K562 (cell line): Measurements from ENCODE around the gene FRMPD1. TPM values are rescaled to one million over a fixed set of nuclear protein-coding genes. Genes with fewer than 3 reads are reported as not detected.

Experiments used
- ATAC-seq: fragments of 200-7000 bp; cut with Tn5 transposase; 3 replicates; pipeline ENCODE4 v1.9.1; 2020; ENCODE audit warnings: moderate library complexity
- BruUV-seq: library from RNA; stranded (reverse); fragments of 400-500 nt; replicated peaks from 2 replicates; lab custom pipeline; 2021; lab: Mats Ljungman, UMichigan
- CTCF ChIA-PET: fragments of 300-600 bp; formaldehyde crosslinking; extraction: SDS; loops from one replicate; lab custom pipeline; 2021; ENCODE audit warnings: low intra/inter-chr PET ratio; lab: Yijun Ruan, JAX
- POLR2A ChIA-PET: fragments of 300-600, 350-650 bp; sonication (Branson Sonifier 250); formaldehyde crosslinking; extraction: SDS; loops from one replicate; lab custom pipeline; 2021; ENCODE audit warnings: antibody characterized with exemption, inconsistent platforms; lab: Yijun Ruan, JAX
- DNase-seq, 4 experiments: peaks; one replicate each; pipeline versions ENCODE4 v3.0.0 to v3.0.0-alpha.2; 2011 to 2018; ENCODE audit warnings: low spot score in 3 of 4, mixed read lengths in 3 of 4; ENCODE audit errors: extremely low read depth in 1 of 4
- FAIRE-seq: peaks from 2 replicates; lab custom pipeline; 2011; peaks lifted over from hg19 to GRCh38; lab: Jason Lieb, UNC
- H2AFZ ChIP-seq: 2 replicates; pipeline ENCODE4 v1.6.0; 2011; ENCODE audit warnings: low read depth, low read length, control low read depth, inconsistent platforms
- H3K27ac ChIP-seq: fragments of 200-600 bp; 3 replicates; pipeline ENCODE4 v1.8.0; 2011; ENCODE audit warnings: low read depth, mild to moderate bottlenecking, control low read depth, inconsistent platforms, low read length, moderate library complexity, mixed read lengths; ENCODE audit errors: extremely low read depth
- H3K27me3 ChIP-seq, 2 experiments: fragments of 300-600 bp in 1 of 2; 2 replicates in 1 of 2; 3 replicates in 1 of 2; pipeline versions ENCODE4 v1.6.0 to v1.8.0; 2011; ENCODE audit warnings: inconsistent platforms in 2 of 2, low read length in 2 of 2, mild to moderate bottlenecking in 1 of 2, mixed read lengths in 1 of 2, moderate library complexity in 1 of 2; ENCODE audit not compliant: control insufficient read depth in 2 of 2, insufficient read depth in 2 of 2
- H3K36me3 ChIP-seq: fragments of 300-600 bp; 3 replicates; pipeline ENCODE4 v1.8.0; 2011; ENCODE audit warnings: mild to moderate bottlenecking, low read length, inconsistent platforms; ENCODE audit not compliant: control insufficient read depth, insufficient read depth
- H3K4me1 ChIP-seq, 2 experiments: fragments of 200-600 bp in 1 of 2; replicated peaks in 1 of 2; 2 replicates in 1 of 2; 3 replicates in 1 of 2; pipeline versions ENCODE4 v1.5.1 to v1.8.0; 2011; ENCODE audit warnings: inconsistent platforms in 2 of 2, low read length in 2 of 2, mild to moderate bottlenecking in 1 of 2, mixed read lengths in 1 of 2, moderate library complexity in 1 of 2; ENCODE audit not compliant: control insufficient read depth in 2 of 2, insufficient read depth in 2 of 2
- H3K4me2 ChIP-seq: 2 replicates; pipeline ENCODE4 v1.6.1; 2011; ENCODE audit warnings: low read length, control low read depth, inconsistent platforms, mixed read lengths; ENCODE audit not compliant: insufficient read depth
- H3K4me3 ChIP-seq: fragments of 200-600 bp; sonication (generic), shearing (Covaris generic); 2 replicates; pipeline ENCODE4 v1.5.1; 2016; ENCODE audit warnings: control low read depth, inconsistent platforms
- H3K79me2 ChIP-seq: fragments of 200-600 bp; 3 replicates; pipeline ENCODE4 v1.8.0; 2011; ENCODE audit warnings: low read length, inconsistent platforms; ENCODE audit not compliant: control insufficient read depth, insufficient read depth
- H3K9ac ChIP-seq, 2 experiments: 2 replicates each; pipeline versions ENCODE4 v1.6.0 to v1.6.1; 2011; ENCODE audit warnings: low read depth in 2 of 2, low read length in 2 of 2, control low read depth in 1 of 2, inconsistent platforms in 1 of 2, mild to moderate bottlenecking in 1 of 2, mixed read lengths in 1 of 2; ENCODE audit not compliant: insufficient read depth in 1 of 2
- H3K9me1 ChIP-seq: one replicate; pipeline ENCODE4 v1.6.0; 2011; ENCODE audit warnings: inconsistent platforms, mild to moderate bottlenecking, low read length, moderate library complexity; ENCODE audit not compliant: control insufficient read depth, insufficient read depth
- H3K9me3 ChIP-seq: replicated peaks from 2 replicates; pipeline ENCODE4 v1.5.1; 2011; ENCODE audit warnings: low read depth, low read length, inconsistent platforms; ENCODE audit not compliant: control insufficient read depth, insufficient read depth
- H4K20me1 ChIP-seq: replicated peaks from 2 replicates; pipeline ENCODE4 v1.6.1; 2011; ENCODE audit warnings: low read length, inconsistent platforms, mixed read lengths; ENCODE audit not compliant: control insufficient read depth, insufficient read depth
- ELK1 ChIP-seq: sonication (generic); formaldehyde crosslinking; IDR thresholded peaks from 2 replicates; pipeline ENCODE4 v1.8.1; 2022; ENCODE audit warnings: missing genetic modification reagents
- L3MBTL2 ChIP-seq: fragments of 450-650 bp; IDR thresholded peaks from 2 replicates; pipeline ENCODE4 v1.6.1; 2016; ENCODE audit warnings: mild to moderate bottlenecking, moderate library complexity
- MYC ChIP-seq, 2 experiments: fragments of 250-450 bp in 1 of 2; sonication (Bioruptor Pico) in 1 of 2; IDR thresholded peaks; 2 replicates each; pipeline versions ENCODE4 v1.5.1 to v1.6.1; 2012 to 2021; ENCODE audit warnings: low read depth in 2 of 2, borderline replicate concordance in 1 of 2, improper control_type of control experiment in 1 of 2, low read length in 1 of 2, mild to moderate bottlenecking in 1 of 2, moderate library complexity in 1 of 2
- RAD51 ChIP-seq: fragments of 450-650 bp; IDR thresholded peaks from 2 replicates; pipeline ENCODE4 v1.7.1; 2016; ENCODE audit warnings: low read depth, mild to moderate bottlenecking, borderline replicate concordance
- SPI1 ChIP-seq: IDR thresholded peaks from 2 replicates; pipeline ENCODE4 v1.6.1; 2011; ENCODE audit warnings: low read depth, low read length, control low read depth, borderline replicate concordance
- WGBS: fragments of 100-300 bp; shearing (Covaris generic); methylation state at CpG from one replicate; pipeline ENCODE4 v1.1.6; 2016; ENCODE audit warnings: low coverage, mixed read lengths; ENCODE audit not compliant: insufficient coverage; ENCODE audit errors: missing lambda C conversion rate; 5-methylcytosine and 5-hydroxymethylcytosine counted together
- in situ Hi-C: fragments of 300-500 bp; cut with MboI; formaldehyde crosslinking; loops from 4 replicates; pipeline ENCODE4 v1.15.0; 2018; ENCODE audit warnings: inconsistent platforms, mixed read lengths
- intact Hi-C: fragments of 100-400 bp; cut with micrococcal nuclease; formaldehyde crosslinking; loops from 2 replicates; pipeline ENCODE4 v1.14.2; 2022
- polyA plus RNA-seq, 8 experiments: library from polyadenylated mRNA; depleted of rRNA in 4 of 8; stranded (reverse) in 5 of 8; unstranded in 3 of 8; fragments of >200 nt; fragmentation: Nextera tagmentation in 2 of 8; fragmentation: Illumina TruSeq in 1 of 8; extraction: Ambion mirVana in 2 of 8; extraction: Trizol in 1 of 8; gene quantifications; 2 replicates each; pipeline versions ENCODE4 v1.2.1 to v1.2.3, GENCODE V29; 2011 to 2014; ENCODE audit warnings: inconsistent platforms in 1 of 8, missing spikeins in 1 of 8
- total RNA-seq, 7 experiments: library from RNA; depleted of rRNA in 6 of 7; stranded (reverse); fragments of >200 nt in 6 of 7; fragmentation: Illumina TruSeq in 2 of 7; extraction: Trizol in 2 of 7; gene quantifications; 2 replicates each; pipeline versions ENCODE4 v1.2.1 to v1.2.3, GENCODE V29; 2011 to 2021; ENCODE audit warnings: low replicate concordance in 1 of 7

The FRMPD1 gene
- total and polyA plus RNA-seq, 9 of the 15 experiments (the other 6 are each of a cell fraction or from before 2014, with no cell fraction given), result not detected

- BruUV-seq, result no TSS peak
- Histone ChIP-seq H3K9me3 (no peaks in the 10 kb centered on the region), H3K27me3 (peaks cover 28 to 33% of the 10 kb centered on the region in 2 experiments), H3K9me1 (no peaks in the 10 kb centered on the region), H3K9ac (no peak overlapping the region), H3K79me2 (no peaks in the 10 kb centered on the region), H3K4me1 (no peaks in the 10 kb centered on the region), H3K36me3 (no peaks in the 10 kb centered on the region), H2AFZ (no peak overlapping the region), H3K27ac (no peak overlapping the region), H3K4me3 (no peak overlapping the region), H4K20me1 (no peaks in the 10 kb centered on the region), H3K4me2 (no peak overlapping the region)
- CTCF ChIA-PET, result no interaction called here
- WGBS, result 0% methylated on average over 2 of the region's 2 CpGs
- intact Hi-C loops (no loop called here), in situ Hi-C loops (no loop called here)
- TF ChIP-seq ELK1 (CRISPR knock-in tag) (no peak), L3MBTL2 (0 out of 2 replicates have a peak, but pooled peaks have one; percentile 25), MYC (IDR thresholded peaks at IDR 0.05; ENCODE audit: low read depth, low read length) (peak; percentile 18; the same call in 1 of the 2 replicates), MYC (CRISPR knock-in tag; IDR thresholded peaks at IDR 0.05; ENCODE audit: borderline replicate concordance, low read depth) (no peak), SPI1 (0 out of 2 replicates have a peak, but pooled peaks have one; percentile 3), RAD51 (peak; percentile 26; the same call in 1 of the 2 replicates)
- POLR2A ChIA-PET, result interaction anchor here (0.7 kb wide), 1 partner anchor 10 kb away, joined by 5 read pairs; no protein-coding TSS in a partner anchor
- no peak for FAIRE-seq
- DNase-seq, result no peak
- peak; percentile 33; the same call in 1 of the 3 replicates for ATAC-seq
Observed at GRCh38 chr9:37719526-37719925, 68.8 kb downstream of the FRMPD1 start.
